ENCODE data around the gene PRSS21. TPM values are rescaled to one million over a fixed set of nuclear protein-coding genes. Genes with fewer than 3 reads are reported as not detected.

Gene PRSS21
- total RNA-seq, 2 donors from 2014 or later, result not detected

- peaks cover 0 to 5% of the 10 kb centered on the region in 2 donors for H3K27me3 ChIP-seq
These were observed 5.5 kb downstream of the PRSS21 start for GRCh38 chr16:2822496-2822895.

GRCh38 chr16:2824626-2825025 is 7.6 kb downstream of the PRSS21 start:
- Histone ChIP-seq H3K27ac (no peak overlapping the region), H3K4me1 (no peaks in the 10 kb centered on the region), H3K27me3 (no peaks in the 10 kb centered on the region), H3K9me3 (no peaks in the 10 kb centered on the region), H3K36me3 (no peaks in the 10 kb centered on the region), H3K4me3 (no peak overlapping the region)
- DNase-seq (ENCODE audit: low spot score), result no peak
- TF ChIP-seq, protein P1, sequence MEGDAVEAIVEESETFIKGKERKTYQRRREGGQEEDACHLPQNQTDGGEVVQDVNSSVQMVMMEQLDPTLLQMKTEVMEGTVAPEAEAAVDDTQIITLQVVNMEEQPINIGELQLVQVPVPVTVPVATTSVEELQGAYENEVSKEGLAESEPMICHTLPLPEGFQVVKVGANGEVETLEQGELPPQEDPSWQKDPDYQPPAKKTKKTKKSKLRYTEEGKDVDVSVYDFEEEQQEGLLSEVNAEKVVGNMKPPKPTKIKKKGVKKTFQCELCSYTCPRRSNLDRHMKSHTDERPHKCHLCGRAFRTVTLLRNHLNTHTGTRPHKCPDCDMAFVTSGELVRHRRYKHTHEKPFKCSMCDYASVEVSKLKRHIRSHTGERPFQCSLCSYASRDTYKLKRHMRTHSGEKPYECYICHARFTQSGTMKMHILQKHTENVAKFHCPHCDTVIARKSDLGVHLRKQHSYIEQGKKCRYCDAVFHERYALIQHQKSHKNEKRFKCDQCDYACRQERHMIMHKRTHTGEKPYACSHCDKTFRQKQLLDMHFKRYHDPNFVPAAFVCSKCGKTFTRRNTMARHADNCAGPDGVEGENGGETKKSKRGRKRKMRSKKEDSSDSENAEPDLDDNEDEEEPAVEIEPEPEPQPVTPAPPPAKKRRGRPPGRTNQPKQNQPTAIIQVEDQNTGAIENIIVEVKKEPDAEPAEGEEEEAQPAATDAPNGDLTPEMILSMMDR (IDR thresholded peaks at IDR 0.05), result no peak

More at GRCh38 chr16:2822496-2822895, 5.5 kb downstream of the PRSS21 start:
- TF ChIP-seq, protein P1 (IDR thresholded peaks at IDR 0.05), result no peak
- H3K36me3 ChIP-seq, result no peaks in the 10 kb centered on the region
- H3K4me1 ChIP-seq, result no peaks in the 10 kb centered on the region
- no peaks in the 10 kb centered on the region for H3K9me3 ChIP-seq
- H3K27ac ChIP-seq, result no peak overlapping the region
- no peak for DNase-seq (ENCODE audit: low spot score)
- H3K4me3 ChIP-seq, result no peak overlapping the region

DNA sequence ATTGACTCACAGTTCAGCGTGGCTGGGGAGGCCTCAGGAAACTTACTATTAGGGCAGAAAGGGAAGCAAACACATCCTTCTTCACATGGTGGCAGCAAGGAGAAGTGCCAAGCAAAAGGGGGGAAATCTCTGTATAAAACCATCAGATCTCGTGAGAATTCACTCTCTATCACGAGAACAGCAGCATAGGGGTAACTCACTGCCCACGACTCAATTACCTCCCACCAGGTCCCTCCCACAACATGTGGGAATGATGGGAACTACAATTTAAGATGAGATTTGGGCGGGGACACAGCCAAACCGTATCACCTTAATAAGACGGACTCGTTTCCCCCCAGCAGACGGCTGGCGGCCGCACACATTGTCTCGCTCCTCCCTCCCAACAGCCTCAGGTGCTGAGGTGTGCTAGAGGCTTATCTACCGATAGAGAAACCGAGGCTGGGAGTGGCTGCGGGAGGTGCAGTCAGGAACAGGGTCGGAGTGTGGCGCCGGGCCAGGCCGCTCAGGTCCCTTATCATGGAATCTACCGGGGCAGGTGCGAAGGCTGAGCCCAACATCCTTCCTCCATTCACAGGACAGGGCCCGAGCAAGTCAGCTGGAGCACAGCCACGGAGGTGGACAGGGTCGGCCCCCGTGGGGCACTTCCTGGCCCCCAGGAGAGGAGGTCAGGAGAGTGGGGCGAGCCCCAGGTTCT is 8.2 kb downstream of the PRSS21 start:
- H3K27me3 ChIP-seq, result no peaks in the 10 kb centered on the region
- H3K4me1 ChIP-seq, result no peaks in the 10 kb centered on the region
- H3K27ac ChIP-seq, result no peak overlapping the region
- no peaks in the 10 kb centered on the region for H3K36me3 ChIP-seq
- no peak overlapping the region for H3K4me3 ChIP-seq
- TF ChIP-seq, protein P1 (IDR thresholded peaks at IDR 0.05), result no peak
- H3K9me3 ChIP-seq, result no peaks in the 10 kb centered on the region
- DNase-seq (ENCODE audit: low spot score), result no peak

GRCh38 chr16:2825906-2826305 is 8.9 kb downstream of the PRSS21 start:
- H3K27me3 ChIP-seq, result no peaks in the 10 kb centered on the region

DNA sequence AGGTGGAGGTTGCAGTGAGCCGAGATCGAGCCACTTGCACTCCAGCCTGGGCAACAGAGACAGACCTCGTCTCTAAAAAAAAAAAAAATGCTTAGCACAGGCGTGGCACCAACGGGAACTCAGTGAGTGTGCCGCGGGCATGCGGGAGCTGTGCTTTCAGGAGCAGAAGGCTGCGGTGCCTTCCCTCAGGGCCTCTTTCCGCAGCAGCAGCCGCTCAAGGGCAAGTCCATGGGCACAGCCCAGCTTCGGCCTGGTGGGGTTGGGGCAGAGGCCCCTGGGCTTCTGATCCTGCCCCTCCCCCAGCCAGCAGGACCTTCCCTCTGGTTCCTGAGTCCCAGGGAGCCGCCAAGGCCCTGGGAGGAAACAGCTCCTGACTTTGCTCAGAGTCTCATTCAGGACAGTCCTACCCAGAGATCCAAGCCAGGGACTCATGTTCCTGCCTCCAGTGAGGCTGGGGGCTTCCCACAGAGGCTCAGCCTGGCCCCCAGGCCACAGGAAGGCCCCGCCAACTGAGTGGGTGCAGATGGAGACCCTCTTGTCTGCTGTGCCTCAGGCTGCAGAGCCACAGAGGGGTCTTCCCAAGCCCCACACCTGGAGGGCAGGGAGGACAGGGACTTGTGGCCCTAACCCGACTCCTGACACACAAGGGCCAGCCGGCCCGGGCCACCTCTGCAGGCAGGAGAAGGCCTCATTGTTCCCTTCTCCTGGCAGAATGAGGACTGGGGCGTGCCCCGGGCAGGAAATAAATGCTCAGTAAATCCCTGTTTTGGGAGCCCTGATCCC is 9.7 kb downstream of the PRSS21 start:
- no peaks in the 10 kb centered on the region for H3K27me3 ChIP-seq
- no peaks in the 10 kb centered on the region for H3K9me3 ChIP-seq

More at GRCh38 chr16:2825906-2826305, 8.9 kb downstream of the PRSS21 start:
- Histone ChIP-seq H3K4me1 (no peaks in the 10 kb centered on the region), H3K36me3 (no peaks in the 10 kb centered on the region), H3K4me3 (no peak overlapping the region), H3K9me3 (no peaks in the 10 kb centered on the region), H3K27ac (no peak overlapping the region)
- TF ChIP-seq, protein P1 (IDR thresholded peaks at IDR 0.05), result no peak
- no peak for DNase-seq (ENCODE audit: low spot score)

More for the DNA sequence above, 9.7 kb downstream of the PRSS21 start:
- Histone ChIP-seq H3K4me1 (no peaks in the 10 kb centered on the region), H3K27ac (no peak overlapping the region), H3K36me3 (no peaks in the 10 kb centered on the region), H3K4me3 (no peak overlapping the region)
- TF ChIP-seq, protein P1 (IDR thresholded peaks at IDR 0.05), result no peak
- DNase-seq (ENCODE audit: low spot score), result no peak
